Inferior parietal cortex (tissue), 1 donor: ENCODE measurements around the gene ALDH4A1.
"Not testable (repeated sequence)": the region's sequence is repeated elsewhere in the genome, so short reads cannot be mapped to it uniquely, and the experiment has no call there.

Experiments
- DNase-seq: peaks from one replicate; pipeline ENCODE4 v3.0.0-alpha.2; 2016; ENCODE audit errors: extremely low spot score

Gene ALDH4A1

DNA sequence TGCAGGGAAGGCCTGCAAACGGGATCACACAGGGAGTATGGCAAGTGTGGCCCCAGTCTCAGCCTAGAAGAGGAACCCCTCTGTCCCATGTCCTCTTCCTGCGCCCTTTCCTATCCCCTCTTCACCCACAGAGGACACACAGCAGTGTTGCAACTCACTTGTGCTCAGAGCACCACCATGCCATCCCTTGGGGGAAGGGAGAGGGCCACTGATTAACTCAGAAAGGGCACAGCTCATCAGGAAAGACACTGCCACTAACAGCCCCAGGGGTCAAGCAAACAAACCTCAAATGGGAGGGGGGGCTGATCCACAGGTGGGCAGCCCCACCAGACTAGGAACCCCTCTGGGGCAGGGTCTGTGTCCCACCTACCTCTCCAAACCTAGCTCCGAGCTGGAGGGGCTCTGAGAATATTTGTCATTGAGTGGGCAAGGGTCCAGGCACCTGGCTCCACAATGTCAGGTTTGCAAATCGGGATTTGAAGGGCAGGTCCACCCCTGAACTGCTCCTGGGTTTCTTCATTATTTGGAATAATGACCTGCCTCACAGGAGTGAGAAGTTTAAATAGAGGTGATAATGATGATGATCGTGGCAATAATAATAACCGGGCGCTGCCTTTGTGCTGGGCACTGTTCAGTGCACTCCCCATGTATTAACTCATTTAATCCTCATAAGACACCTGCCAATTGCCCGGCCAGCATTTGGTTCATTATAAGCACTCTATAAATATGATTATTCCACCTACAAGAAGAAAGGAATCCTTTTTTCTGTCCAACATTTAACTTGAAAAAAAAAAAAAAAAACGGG lies 1.0 kb downstream of the ALDH4A1 start:
- no peak for DNase-seq

DNA sequence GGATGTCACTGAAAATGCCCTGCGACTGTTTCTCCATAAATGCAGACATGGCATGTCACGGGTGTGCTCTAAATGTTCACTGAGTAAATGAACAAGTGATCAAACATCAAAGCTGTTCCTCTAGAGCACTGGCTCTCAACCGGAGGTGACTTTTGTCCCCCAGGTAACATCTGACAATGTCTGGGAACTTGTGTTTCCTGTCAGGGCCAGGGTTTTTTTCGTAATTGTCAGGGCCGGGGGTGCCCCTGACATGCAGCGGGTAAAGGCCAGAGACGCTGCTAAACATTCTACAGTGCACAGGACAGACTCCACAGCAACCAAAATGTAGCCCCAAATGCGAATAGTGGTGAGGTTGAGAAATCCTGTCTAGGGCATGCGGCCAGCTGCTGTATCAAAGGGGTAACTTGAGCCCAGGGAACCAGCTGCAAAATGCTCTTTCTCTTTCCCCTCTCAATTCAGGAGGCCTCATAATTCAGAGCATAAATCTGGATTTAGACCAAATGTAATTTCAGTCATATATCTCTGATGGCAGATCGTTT lies 2.0 kb downstream of the ALDH4A1 start:
- DNase-seq: no peak

DNA sequence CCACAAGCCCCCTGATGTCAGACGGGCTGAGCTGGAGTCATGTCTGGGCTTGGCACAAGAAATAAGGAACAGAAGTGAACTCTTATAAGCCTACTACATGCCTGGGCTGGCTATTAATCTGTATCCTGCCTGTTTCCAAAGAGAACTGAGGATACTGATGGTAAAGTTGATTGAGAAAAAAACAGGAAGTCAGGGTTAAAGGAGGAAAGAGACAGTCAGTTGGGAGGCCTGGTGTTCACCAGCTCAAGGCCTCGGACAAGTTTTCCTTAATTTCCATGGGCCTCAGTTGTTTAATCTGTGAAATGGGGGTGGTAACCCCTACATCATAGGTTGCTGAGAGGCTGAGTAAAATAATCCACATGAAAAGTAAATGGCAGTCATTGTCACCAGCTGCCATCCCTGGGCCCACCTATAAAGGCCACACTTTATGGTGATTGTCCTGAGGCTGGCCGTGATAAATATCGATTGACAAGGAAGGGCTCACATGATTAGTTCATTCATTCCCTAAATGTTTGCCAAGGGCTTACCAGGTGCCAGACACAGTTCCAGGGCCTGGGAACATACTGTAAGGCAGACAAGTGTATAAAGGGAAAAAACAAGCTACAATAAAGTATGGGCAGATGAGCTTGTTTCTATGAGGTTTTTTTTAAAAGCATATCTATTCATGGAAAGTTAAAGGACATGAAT lies 2.8 kb downstream of the ALDH4A1 start:
- no peak for DNase-seq

DNA sequence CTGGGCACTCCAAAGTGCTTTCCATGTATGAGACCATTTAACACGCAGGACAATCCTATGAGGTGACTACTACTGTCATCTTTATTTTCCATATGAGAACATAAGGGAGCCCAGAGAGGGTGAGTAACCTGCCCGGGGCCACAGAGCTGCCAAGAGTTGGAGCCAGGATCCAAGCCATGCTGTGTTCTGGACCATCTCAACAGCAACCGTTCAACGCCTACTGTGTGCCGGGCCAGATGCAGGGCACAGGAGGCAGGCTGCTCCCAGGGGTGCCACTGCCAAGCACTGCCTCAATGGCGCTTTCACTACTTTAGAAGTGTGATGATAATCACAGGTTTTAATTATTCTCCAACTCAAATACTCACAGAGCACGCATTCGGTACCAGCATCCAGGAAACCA lies 3.8 kb downstream of the ALDH4A1 start:
- DNase-seq: no peak

DNA sequence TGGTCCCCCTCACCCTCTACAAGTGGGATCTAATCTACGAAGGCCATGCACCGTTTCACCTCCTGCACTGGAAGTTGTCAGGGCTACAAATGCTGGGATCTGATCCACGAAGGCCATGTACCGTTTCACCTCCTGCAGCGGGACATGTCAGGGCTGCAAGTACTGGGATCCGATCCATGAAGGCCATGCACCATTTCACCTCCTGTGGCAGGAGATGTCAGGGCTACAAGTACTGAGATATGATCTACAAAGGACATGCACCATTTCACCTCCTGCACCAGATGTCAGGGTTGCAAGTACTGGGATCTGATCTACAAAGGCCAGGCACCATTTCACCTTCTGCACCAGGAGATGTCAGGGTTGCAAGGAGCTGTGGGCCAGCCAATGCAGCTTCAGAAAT lies 7.0 kb downstream of the ALDH4A1 start:
- no peak for DNase-seq

DNA sequence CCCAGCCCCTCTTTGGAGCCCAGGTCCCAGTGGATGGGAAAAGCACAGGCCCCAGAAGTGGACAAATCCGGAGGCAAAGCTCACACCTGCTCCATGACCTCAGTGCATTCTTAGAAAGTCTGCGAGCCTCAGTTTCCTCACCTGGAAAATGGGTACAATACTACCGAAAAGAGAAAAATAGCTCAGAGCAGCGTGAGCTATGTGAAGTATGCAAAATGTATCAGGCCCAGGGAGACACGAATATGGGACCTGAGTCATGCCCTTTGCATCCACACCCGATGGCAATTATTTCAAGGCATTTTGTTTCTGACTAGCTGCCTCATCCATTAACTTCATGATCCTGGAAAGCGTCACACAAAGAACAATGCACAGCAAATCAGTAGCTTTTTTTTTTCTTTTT lies 9.2 kb downstream of the ALDH4A1 start:
- no peak for DNase-seq

DNA sequence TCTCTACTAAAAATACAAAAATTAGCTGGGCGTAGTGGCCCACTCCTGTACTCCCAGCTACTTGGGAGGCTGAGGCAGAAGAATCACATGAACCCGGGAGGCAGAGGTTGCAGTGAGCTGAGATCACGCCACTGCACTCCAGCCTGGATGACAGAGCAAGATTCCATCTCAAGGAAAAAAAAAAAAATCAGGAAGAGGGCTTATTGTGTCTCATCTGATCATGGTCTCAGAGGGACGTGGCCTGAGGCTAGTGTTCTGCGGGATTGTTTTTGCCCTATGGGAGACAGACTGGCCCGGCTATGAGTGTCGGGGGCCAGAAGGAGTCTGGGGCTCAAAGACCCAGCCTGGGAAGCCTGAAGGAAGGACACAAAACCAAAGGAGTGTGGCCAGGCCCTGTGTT lies 10.5 kb downstream of the ALDH4A1 start:
- not testable (repeated sequence) for DNase-seq

DNA sequence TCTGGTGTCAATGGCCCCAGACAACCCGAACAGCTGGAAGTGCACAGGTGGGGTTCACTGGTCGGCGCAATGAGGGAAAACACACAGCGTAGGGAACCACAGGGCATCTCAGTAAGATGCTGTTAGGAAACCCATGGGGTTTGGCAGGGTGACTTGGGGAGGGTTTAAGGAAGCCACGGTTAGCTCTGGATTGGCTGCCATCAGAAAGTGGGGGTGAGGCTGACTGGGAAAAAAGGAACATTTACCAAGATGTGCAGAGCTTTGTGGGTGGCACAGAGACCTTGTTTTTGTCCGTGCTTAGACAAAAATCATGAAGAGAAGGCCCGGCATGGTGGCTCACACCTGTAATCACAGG lies 11.0 kb downstream of the ALDH4A1 start:
- no peak for DNase-seq

DNA sequence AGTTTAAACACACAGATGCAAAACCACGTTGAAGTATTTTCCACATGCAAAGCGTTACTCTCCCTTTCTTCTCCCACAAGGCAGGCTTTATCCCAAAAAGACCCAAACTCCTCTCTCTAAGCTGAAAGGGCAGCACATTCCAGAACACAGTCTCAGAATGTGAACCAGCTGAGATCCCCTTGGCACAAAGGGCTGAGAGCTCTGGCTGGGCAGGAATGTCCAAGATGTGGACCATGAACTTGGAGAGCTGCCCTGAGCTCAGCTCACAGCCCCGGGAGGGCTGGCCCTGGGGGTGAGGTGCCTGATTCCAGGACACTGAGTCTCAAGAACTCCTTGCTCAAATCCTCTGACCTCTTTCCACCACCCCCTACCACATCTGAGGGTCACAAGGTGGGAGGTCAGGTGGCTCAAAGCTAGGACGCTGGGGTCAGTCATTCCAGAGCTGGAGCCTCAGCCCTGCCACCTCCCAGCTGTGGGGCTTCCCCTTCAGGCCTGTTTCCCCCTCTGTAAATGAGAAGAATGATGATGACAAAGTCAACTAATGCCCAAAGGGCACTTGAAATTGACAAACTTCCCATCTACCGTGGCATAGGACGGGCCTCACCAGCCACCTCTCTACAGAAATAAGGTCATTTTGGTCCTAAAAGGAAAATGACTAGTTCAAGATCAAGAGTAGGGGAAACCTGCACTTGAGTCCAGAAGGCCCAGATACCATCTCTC lies 11.5 kb downstream of the ALDH4A1 start:
- DNase-seq: no peak

DNA sequence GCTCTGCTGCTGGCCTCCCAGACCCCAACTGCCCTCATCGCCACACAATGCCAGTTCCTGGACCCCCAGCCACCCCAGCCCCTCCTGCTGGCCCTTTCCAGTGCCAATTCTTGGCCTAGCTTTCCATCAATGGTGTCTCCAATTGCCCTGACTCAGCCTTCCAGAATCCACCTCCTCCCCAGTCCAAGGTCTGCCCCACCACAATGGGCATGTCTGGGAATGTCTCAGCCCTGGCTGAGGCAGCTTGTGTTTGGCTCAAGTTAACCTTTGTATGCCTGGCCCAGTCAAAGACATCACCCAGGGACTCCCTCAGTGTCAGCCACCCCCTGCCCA lies 16.4 kb downstream of the ALDH4A1 start:
- no peak for DNase-seq

DNA sequence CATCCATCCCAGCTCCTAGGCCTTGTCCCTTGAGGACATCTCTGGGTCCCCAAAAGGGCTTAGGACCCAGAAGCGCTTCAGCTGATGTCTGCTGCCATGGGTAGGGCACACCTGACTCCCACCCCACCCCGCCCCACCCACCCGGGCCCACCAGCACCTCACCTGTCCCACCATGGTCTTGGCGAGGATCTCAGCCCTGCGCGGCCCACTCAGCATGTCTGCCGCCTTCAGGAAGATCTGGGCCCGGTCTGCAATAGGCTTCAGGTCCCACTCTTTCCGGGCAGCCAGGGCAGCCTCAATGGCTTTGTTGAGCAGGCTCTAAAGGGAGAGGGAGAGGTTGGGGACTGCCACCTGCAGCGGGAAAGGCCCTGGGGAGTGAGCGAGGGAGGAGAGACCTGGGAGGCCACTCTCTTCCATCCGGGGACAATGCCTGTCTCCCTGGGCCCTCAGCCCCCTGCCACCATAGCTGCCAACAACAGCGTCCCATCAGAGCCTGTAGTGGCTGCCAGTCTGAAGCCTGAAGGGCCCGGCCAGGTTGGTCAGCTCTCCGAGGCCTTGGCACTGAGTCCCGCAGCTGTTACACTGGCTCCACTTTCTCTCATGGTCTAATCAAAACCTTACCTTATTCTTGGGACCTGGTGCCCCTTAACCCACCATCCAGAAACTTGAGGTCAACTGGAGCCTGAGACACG lies 16.9 kb downstream of the ALDH4A1 start:
- no peak for DNase-seq

DNA sequence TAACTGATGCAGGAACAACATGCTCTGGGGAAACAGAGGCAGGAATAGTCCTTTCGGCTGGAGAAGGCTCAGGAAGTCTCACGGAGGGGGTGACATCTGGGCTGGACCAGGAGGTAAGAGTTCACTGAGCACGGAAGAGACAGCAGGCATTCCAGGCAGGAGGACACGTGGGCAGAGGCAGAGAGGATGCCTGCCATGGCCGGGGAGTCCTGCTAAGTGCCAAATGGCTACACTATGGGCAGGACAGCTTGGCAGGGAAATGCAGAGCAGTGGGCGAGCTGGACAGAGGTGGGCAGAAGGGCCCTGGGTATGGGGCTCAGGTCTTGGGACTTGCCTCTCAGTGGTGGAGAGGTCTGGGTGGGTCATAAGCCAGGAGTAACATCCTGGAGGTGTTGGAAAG lies 17.6 kb downstream of the ALDH4A1 start:
- no peak for DNase-seq

DNA sequence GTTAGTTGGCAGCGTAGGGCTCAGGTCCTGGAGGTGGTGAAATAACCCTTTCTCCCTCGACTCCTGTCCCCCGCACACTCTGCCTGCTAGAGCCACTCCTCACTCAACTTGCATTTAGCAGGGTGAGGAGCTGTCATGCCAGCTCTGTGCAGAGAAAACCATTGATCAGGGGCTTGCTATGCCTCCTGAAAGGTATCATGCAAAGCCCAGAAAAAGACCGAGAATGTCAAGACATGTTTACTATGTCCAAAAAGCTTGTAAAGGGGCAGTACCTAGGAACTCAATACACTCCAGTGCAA lies 18.0 kb downstream of the ALDH4A1 start:
- DNase-seq: no peak

DNA sequence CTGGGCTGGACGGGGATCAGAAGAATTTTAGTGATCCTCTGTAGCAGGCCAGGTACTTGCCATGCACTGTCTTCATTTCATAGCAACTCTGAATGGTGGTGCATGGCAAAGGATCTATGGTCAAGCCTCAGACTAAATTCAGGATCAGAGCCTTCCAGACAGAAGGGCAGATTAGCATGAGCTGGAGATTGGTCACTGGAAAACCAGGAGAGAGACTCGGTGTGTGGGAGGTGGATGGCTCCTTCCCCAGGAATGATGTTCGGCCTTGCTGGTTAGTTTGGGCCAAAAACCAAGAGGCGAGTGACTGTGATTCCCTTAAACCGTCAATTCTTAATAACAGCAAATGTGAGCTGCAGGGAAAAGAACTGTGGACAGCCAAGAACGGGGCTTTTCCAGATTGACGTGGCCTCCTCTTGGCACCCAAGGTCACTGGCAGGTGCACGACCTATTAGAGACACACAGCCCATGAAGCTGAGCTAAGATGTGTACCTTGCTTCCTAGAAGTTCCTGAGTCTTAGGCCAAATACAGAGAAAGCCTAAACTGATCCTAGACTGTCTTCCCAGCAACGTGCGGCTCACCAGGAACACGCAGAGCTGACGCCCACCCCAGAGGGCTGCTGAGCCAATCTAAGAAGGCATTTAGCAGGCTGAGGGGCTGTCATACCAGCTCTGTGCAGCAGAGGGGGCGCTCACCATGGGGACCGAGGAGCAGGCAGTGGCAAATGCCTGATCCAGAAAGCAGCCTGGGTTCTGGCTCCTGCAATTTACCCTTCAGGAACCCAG lies 18.5 kb downstream of the ALDH4A1 start:
- DNase-seq: peak; percentile 83

DNA sequence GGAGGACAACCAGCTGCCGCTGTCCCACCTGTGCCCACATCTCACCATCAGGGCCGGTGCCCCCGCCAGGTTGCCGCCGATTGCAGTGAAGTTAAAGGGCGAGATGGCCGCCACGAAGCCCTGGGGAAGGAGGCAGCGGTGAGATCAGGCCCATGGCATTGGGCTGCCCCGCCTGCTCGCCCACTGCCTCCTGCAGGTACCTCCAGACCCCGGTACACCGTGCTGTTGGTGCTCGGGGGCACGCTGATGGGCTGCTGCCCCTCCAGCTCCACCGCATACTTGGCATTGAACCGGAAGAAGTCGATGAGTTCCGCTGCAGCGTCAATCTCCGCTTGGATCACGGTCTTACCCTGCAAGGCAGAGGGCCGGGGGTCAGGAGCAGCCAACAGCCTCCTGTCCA lies 19.3 kb downstream of the ALDH4A1 start:
- DNase-seq: no peak

DNA sequence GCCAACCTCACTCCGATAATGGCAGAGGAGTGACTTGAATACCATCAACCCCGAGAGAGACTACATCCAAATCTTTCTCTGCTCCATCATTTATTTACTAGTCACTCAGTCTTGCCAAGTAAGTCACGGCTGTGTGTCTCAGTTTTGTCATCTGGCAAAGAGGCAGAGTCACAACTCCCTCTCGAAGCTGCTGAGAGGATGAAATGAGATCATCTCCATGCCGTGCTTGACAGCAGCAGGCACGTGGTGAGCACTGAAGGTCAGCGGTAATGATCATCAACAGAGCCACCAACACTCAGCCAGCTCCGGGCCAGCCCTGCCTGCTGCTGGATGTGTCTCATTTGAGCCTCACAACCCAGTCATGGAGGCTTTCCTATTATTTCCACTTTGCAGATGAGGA lies 19.9 kb downstream of the ALDH4A1 start:
- DNase-seq: peak; percentile 26

DNA sequence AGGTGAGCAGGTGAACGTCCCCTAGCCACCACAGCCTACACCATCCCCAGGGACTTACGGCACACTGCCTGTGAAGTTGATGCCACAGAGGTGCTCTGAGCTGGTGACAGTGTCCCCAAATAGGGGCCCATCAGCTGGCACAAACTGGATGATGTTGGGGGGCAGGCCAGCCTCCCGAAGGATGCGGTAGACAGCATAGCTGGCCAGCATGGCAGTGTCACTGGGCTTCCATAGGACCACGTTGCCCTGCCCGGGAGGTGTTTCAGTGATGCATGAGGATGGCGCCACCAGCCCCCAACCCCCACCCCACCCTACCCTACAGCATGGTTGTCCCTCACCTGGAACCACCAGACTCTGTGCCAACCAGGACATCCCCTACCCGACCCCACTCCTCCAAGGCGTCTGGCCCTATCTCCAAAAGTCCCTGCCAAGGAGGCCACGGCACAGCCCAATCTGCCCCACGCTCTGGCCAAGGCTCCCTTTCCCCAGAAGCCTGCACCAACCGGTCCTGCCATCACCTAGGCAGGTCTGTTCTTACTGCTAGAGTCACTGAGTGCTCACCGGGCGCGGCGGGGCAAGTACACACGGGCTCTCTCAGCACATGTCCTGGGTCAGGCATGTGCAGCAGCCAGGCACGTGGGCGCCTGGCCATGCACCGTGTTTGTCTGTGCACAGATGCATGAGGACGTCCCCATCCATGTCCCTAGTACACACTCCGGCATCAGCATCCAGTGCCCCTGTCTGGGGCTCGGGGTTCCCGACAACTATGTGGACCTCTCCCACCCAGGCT lies 20.5 kb downstream of the ALDH4A1 start:
- no peak for DNase-seq

DNA sequence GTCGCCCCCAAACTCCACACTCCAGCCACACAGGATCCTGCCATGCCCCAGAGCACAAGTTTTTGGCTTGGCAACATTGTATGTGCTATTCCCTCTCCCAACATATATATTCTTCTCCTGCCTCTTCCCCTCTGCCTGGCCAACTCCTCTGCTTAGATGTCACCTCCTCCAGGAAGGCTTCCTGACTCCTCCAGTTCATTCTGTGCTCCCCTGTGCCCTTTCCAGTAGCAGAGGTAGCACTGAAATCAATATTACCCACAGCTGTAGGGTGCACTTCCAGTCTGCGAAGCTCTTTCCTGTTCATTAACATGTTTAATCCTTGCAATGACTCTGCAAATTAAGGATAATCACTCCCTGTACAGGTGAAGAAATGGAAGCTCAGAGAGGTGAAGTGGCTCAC lies 21.2 kb downstream of the ALDH4A1 start:
- no peak for DNase-seq

DNA sequence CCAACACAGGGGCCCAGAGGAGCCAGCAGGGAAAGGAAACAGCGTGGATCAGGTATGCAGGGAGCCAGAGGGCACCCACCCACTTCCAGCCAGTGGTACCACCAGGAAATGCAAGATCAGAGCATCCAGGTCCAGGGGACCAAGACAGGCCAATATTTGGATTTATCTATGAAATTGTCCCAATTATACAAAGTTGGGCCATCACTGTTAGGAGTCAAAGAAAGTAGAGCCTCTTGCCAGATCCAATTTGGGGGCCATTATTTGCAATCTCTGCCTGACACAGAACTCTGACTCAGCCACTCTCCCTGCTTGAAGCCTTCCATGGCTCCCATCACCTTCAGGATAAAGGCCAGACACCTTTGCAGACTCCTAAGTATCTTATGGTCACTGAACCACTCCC lies 21.8 kb downstream of the ALDH4A1 start:
- no peak for DNase-seq

DNA sequence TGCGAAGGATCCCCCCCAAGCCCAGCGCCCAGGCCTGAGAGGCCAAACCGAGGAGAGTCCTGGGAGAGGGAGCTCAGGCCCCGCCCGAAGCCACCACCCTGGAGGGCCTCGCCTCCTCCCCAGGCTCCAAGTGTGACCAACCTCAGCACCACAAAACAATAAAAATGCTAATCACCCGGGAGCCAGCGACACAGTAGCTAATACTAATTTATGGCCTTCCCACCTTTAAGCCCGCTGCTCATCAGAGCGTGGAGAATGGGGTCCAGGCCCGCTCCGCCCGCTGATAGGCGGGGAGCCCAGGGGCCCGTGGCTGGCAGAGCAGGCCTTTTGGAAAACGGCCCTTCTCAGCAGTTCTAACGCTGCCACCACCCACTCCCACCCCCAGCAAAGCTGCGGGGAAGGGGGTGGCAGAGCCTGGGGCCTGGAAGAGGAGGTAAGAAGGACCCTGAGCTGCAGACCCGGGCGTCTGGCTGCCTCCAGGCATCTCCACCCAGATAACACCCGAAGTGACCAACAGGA lies 22.5 kb downstream of the ALDH4A1 start:
- no peak for DNase-seq
